ENCODE results near the gene TBC1D14.

The TBC1D14 gene

DNA sequence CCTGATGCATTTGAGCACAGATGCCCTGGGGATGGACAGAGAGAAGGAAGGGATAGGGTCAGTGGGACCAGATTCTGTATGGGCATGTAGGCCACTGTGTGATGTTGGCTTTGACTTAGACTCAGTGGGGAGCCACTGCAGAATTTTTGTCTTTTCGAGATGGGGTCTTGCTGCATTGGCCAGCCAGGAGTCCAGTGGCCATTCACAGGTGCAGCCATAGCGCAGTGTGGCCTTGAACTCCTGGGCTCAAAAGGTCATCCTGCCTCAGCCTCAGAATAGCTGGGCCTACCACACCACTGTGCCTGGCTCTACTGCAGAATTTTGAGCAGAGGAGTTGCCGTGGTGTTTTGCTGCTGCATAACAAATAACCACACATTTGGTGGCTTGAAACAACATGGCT is 22.8 kb downstream of the TBC1D14 start:
- no peak for DNase-seq

DNA sequence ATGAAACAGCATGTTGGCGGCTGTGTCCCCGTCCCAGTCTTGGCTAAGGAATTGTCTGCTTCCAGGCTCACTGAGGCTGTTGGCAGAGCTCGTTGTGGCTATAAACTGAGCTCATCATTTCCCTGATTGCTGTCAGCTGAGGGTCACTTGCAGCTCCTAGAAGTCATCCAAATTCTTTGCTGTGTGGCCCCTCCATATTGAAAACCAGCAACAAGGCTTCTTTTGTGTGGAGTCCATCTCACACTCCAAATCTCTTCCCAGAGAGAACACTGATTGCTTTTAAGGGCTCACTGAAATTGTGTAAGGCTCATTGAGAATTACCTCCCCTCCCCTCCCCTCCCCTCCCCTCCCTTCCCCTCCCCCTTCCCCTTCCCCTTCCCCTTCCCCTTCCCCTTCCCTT is 23.3 kb downstream of the TBC1D14 start:
- no peak for DNase-seq

DNA sequence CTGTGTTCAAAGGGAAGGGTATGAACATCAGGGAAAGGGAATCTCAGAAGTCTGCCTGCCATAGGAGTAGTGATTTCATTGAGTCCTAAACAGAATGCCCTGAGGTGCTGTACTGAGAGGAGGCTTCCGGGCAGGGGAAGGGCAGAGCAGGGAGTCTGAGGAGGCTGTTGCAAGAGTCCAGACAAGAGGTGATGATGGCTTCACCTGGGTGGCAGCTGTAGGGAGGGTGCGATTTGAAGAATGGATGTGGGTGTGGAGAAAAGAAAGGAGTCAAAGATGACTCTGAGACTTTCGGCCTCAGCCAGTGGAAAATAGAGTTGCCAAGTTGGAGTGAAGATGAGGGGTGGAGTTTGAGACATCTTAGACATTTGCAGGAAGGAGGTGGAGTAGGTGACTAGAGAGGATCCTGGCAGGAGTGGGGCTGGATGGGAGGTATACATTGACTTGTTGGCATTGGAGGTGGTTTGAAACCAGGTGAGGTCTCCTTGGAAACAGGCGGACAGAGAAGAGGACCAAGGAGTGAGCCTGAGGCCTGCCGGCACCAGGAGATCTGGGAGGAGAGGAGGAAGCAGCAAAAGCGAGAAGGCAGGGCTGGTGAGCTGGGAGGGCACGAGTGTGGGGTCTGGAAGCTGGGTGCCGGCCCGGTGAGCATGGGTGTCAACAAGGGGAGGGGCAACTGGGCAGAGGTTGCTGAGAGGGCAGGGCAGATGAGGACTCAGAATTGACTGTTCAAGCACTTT is 24.2 kb downstream of the TBC1D14 start:
- no peak for DNase-seq

DNA sequence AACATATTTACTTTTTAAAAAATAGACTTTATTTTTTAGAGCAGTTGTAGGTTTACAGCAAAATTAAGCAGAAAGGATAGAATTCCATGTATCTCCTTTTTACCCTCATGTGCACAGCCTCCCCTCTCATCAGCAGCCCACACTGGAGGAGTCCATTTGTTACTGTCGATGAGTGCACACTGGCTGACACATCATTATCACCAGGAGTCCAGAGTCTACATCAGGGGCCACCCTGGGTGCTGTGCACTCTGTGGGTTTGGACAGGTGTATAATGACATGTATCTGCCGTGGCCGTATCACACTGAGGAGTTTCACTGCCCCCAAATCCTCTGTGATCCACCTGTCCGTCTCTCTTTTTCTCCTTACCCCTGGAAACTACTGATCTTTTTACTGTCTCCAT is 26.3 kb downstream of the TBC1D14 start:
- DNase-seq: no peak

DNA sequence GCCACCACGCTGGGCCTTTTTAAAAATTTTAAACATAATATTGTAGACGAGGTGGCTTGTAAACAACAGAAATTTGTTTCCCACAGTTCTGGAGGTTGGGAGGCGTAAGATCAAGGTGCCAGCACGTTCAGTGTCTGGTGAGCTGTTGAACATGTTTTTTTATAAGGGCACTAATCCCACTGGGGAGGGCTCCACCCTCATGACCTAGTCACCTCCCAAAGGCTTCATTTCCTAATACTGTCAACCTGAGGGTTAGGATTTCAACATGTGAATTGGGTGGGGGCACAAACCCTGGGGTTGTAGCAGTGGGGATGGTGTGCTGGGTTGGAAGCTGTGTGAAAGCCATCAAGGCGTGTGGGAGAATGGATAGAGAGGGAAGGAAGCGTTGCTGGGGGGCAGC is 27.6 kb downstream of the TBC1D14 start:
- no peak for DNase-seq

DNA sequence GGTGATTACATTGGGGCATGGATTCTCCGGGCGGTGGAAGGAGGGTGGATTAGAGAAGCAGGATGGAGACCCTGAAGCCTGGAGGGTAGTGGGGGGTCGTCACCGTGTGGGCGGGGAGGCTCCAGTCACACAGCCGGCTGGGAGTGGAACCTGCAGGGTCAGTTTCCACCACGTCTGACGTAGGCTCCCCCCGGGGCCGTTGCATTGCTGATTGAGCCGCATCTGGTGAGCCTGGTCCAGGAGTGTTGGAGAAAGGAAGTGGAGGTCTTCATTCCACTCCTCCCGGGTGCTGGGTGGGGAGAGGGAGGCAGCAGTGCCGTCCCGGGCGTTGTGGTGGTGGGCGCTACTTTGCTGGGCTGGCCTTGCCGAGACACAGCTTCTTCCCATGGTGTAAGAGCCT is 28.1 kb downstream of the TBC1D14 start:
- no peak for DNase-seq

DNA sequence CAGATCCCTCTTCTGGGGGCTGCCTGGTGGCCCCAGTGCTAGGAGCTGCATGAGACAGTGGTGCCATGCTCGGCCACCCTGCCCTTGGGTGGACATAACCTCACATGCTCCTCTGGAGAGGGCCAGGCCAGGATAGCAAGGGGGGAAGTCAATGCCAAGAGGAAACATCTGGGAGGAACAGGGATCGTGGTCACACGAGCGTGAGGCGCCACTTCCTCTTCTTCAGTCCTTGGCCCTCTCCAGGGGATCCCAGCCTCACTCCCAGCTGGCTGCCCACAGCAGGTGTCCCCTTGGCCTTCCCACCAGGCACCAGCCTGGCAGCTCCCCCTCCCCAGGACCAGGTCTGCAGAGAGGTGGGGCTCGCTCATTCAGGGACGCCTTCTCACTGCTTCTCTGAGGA is 28.6 kb downstream of the TBC1D14 start:
- DNase-seq: no peak

DNA sequence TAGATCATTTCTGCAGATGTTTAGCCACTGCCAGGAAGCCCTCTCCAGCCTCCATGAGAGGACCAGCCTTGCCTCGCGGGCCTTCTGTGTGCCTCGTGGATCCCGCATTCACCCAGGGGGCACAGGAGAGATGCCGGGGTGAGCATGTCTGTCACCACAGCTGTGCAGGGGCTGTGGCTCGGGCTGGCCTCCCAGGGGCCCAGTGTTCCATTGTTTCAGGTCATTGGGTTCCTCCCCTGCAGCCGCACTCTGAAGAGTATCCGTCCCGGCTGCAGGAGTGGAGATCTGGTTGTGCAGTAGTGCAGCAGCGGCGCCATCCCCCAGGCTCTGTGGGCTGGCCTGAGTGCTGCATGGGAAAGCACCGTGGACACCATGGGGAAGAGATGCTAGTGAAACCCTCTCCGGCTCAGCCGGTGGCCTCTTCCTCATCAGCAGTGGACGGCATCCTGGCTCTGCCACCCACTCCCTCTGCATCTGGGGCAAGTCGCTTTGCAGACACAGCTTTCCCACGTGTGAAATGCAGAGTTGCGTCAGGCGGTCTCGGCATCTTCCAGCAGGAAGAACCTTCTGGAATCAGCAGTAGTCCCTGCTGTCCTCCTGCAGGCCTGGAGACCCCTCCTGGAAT is 29.1 kb downstream of the TBC1D14 start:
- no peak for DNase-seq

DNA sequence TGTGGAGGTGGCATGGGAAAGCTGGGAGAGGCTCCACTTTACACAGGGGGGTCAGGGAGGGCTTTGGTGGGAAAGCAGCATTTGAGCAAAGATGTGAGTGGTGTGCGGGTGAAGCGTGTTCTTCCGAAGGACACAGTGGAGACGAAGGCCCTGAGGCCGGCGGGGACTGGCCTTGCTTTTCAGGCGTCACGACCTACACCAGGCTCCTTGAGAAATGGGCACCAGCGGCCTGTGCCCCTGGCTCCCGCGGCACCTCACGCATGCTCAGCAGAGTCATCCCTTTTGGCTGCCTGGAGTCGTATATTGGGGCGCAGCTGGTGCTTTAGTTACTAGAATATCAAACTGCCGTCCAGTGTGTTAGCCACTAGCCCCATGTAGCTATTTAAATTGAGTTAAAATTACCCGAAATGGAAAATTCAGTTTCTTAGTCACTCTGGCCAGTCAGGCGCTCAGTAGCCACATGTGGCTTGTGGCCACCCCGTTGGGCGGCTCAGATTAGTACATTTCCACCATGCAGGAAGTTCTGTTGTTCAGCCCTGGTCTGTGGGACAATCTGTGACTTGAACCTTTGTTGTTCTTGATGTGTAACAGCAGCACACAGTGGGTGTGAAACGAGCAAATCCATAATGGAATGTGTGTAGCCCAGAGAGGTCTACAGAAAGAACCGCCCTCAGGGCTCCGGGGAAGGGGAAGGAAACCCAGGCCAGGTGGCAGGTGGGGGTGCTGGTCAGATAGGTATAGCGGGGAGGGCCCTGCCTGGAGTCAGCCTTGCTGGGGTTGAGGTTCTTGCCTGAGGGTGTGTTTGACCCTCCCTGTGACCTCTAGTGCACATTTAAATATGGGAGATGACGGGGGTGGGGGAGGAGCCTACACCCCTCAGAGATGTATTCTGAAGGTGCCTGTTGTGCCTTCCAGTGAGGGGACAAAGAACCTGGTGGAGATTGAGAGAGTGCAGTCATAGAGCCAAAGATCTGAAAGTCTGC is 30.4 kb downstream of the TBC1D14 start:
- no peak for DNase-seq

DNA sequence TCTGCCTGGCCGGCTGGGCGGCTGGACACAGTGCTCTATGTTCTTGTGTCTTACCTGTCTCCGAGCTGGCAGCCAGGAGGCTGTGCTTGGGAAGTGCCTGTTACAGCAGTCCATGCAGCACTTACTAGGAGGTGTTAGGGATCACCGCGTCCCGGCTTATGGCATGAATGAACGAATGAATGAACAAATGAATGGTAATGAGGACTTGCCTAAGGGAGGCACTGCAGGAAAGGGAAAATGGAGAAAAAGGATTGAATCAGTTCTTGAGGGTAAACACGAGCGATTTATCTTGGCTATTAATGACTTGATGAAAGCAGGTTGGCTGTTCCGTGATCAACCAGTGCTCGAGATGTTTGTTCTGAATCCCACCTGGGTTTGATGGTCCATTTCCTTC is 31.1 kb downstream of the TBC1D14 start:
- DNase-seq: no peak

DNA sequence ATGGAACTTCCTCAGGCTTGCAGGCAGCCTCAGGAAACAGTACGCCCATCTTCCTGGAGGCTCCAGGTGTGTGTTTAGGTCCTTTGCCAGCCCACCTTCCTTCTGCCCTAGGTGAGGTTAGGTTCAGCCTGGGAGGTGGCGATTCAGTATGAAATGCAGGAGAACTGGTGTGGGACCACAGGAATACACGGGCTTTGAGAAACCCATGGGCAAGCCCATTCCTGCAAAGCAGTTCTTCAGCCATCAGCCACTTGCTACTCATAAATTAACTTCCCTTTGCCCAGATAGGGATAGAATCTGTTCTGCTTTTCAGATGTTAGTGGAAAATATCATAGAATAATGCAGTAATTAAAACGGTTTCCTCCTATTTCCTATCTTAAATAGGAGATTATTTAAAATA is 32.2 kb downstream of the TBC1D14 start:
- no peak for DNase-seq

DNA sequence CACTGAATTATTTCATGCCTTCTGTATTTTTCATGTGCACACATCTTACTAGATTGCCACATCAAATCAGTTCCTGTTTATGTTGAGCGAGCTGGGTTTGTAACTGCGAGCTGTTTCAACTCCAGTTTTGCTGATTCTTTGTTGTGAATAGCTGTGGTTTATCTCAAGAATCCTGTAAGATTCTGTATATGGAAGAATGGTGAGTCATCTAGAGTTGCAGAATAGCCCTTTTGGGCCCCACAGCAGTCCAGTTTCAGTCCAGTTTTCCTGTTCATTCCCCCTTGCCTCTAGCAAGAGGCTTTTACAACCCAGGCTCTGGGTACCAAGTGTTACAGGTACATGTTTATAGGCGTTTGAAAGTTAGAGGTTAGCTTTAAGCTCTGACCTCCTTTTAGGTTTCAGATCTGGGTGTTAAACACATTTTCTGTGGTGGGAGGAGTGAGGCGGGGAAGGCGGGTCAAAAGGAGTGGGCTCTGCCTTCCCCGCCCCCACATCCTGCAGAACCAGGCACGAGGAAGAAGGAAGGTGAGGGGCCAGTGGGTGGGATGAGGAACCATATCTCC is 32.7 kb downstream of the TBC1D14 start:
- DNase-seq: no peak

DNA sequence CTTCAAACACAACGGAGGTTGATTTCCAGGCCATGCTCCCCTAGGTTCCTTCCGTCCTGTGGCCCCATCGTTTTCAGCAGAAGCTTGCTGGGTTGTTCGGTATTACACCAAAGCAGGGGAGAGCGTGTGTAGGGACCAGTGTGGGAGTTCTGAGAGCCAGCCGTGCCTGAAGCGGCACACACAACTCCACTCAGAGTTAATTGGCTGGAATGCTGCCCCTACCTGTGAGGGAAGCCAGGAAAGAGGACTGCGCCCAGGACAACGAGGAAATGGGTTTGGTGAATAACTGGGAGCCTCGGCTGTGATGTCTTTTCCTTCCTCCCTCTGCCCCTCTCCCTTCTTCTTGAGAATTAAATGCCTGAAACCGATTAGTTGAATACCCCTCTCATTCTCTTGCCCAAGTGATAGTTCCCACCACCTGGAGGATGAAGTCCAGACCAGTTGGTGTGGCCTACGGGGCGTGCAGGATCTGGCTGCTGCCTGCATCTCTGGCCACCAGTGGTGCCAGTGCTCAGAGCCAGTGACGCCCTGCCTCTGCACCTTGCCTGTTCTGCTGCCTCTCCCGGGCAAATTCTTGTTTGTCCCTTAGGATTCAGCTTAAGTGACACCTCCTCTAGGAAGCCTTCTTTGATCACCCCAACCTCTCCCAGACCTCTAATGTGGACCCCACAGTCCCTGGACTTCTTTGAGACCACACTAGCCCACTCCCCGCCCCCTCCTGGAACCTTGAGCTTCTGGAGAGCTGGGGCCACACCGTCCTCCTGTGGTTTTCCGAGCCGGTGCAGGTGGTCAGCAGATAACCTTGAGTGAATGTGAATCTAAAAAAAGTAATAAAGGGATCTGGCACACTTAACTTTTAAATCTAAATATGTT is 33.6 kb downstream of the TBC1D14 start:
- no peak for DNase-seq

DNA sequence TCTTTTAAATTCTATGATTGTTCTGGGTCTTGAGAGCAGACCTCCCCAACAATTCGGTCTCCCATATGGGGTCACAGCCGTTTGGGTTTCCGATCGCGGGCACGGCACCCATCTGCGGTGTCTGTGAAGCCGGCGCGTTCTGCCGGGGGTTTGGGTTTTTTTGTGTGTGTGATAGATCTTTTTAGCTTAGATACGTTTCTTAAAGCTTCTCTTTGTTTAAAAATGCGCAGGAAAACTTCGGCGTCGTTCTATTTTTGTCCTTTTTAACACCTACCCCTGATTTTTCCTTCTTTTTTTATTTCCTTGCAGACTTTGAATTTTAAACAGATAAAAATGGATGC is 34.2 kb downstream of the TBC1D14 start:
- DNase-seq: no peak

DNA sequence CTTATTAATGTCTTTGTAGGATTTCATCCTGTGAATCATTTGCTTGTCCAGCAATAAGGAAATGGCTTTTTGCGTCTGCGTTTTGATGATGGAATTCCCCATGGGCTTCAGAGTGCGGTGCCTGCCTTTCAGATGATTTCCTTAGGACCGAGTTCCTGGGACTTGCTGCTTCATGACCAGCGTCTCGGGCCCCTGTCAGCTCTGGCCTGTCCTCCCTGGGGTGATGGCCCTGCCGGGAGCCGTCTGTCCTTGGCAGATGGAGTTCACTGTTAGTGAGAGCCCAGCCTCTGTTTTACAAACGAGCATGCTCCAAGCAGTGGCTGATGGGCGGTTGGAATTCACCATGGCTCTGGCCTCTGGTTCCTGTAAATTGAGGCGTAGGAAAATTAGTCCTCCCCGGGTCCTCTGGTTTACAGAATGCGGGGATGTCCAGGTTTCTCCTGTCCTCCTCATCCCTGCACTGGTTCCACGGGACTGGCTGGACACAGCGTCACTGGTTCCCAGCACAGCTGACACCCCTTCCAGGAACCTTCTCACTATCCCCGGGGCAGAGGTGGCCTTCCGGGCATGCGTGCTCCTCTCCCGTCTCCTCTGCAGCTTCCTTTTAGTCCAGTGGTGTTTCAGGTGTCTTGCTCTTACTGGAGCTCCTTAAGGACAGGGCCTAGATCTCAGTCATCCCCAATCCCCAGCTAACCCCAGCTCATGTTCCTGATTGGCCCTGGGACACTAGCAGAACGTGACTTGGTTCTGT is 34.9 kb downstream of the TBC1D14 start:
- no peak for DNase-seq

DNA sequence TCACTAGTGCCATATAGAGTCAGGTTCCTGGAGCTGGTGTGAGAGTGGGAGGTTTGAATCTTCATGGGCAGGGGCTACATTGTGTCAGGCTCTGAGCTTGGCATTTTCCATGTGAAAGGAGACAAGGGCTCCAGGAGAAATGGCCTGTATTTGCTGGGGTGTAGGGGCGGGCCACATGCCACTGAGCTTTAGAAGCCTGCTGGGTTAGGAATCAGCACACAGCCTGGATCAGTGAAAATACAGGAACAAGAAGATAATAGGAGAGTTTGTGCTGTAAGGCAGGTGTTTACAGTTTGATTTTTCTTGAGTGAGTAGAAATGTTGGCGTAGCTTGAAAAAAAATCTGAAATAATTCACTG is 35.4 kb downstream of the TBC1D14 start:
- DNase-seq: no peak

DNA sequence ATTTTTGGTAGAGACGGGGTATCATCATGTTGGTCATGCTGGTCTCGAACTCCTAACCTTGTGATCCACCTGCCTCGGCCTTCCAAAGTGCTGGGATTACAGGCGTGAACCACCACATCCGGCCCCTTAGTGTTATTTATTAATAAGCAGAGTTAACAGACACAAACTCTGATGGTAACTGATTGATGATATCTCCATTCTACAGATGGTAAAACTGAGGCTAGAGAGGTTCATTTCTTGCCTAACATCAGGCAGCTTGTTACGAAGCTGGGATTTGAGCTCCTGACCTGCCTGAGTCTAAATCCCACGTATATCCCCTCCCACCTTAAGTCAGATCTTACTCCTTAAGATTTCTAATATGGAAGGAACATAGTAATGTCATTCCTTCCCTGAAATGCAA is 36.9 kb downstream of the TBC1D14 start:
- no peak for DNase-seq

DNA sequence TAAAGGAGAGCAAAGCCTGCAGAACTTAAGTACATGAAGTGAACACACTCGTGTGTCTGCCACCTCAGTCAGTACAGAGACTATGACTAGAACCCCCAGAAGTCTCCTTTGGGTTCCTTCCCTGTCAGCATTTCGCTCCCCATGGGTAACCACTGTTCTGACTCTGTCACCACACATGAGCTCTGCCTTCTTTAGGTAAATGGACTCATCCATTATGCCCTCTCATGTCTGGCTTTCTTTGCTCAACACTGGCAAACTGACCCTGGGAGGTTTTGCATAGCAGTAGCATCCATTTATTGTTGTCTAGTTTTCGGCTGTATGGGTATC is 38.5 kb downstream of the TBC1D14 start:
- no peak for DNase-seq

DNA sequence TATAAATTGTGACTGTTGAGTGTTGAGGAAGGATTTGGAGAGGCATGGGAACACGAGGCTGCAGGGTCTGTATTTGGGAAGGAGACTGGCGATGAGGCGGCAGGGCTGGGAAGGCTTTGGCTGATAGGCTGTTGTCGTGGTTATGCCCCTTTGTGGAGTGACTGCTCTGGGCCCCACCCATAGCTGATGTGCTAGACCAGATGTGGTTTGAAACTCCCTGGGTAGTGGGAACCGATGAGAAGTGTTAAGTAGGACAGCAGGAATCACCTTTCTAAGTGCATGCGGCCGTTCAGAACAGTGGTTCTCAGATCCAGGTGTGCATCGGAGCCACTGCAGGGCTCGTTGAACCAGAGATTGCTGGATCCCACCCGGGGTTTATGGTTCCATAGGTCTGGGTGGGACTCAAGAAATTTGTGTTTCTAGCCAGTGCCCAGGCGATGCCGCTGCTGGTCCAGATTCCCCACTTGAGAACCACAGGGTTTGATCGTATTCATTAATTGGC is 42.3 kb downstream of the TBC1D14 start:
- DNase-seq: no peak

DNA sequence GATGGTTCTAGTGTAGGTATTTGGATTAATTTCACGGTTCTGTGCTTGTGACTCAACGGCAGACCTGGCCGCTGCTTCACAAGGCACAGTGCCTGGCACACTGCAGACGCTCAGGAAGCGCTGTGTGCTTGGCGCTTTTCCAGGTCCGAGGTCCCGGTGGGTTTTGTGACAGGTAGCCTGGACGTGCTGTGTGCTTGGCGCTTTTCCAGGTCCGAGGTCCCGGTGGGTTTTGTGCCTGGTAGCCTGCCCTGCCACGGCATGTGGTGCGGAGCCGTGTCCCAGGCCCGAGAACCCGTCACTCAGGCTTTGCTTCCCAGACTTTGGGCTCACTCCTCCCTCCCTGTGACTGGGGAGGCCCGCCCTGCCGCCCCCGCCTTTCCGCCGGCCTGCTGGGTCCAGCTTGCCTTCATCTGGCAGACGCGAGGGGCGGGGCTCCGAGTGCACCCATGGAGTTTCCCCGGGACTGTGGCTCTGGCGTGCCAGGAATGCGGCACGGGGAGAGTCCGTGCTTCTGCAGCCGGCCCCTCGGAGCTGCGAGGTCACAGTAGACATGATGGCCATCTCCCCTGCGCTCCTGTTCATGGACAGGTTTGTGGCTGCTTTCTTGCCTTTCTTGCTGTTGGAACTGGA is 44.2 kb downstream of the TBC1D14 start:
- DNase-seq: no peak

DNA sequence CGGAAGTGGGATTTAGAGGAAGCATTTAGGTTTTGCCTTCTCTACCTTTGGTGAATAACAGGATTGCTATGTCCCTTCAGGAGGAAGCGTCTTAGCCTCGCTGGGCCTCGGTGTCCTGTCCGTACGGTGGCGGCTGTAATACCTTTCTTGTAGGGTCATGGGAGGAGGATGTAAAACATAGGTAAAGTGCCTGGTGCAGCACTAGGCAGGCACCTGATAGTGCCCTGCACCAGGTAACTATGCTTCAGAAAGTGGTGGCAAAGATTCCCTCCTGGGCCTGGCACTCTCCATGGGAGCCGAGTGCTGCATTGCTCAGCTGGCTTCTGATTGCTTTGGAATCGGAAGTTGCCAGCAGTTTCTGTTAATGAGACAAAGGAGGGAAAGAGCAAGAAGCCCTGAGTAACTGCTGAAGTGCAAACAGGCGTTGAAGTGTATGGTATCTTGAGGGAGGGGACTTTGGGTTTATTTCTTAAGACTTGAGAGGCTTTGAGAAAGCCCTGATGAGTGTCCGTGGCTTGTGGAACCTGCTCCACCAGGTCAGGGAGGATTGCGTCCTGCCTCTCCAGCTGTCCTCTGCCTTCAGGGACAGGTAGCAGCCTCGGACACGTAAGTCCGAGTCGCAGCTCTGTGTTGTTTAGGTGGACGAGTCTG is 45.8 kb downstream of the TBC1D14 start:
- no peak for DNase-seq

Data from NCI-H1930 (cell line).